ENCODE data around the gene ZBTB11. TPM values are rescaled to one million over a fixed set of nuclear protein-coding genes. Genes with fewer than 3 reads are reported as not detected.
A peak's percentile ranks its signal among the peaks of the same experiment; 100 is the strongest.
"Not testable (repeated sequence)": the region's sequence is repeated elsewhere in the genome, so short reads cannot be mapped to it uniquely, and the experiment has no call there.

ZBTB11 gene
- total RNA-seq, 3 donors from 2014 or later (not counting 1 experiment from before 2014, with no cell fraction given) = 72.0 to 90.9 (median 83.5) TPM

- intact Hi-C loops (cut with micrococcal nuclease) = loop anchor here (10.0 kb wide), 1 partner anchor 529 kb away; no protein-coding TSS in a partner anchor
- H3K4me1 Mint-ChIP-seq = peaks cover 0 to 8% of the 10 kb centered on the region in 2 donors
- peak in 1 of 2 donors; percentile 83 for DNase-seq
- H3K9me3 Mint-ChIP-seq = no peaks in the 10 kb centered on the region
- no peak overlapping the region for H3K4me3 ChIP-seq (ENCODE audit: low read length)
- H3K27ac Mint-ChIP-seq = no peak overlapping the region
- H3K27ac ChIP-seq (ENCODE audit: low read length) = no peak overlapping the region
- H3K27me3 ChIP-seq (ENCODE audit: control insufficient read depth, insufficient read depth, low read length) = no peaks in the 10 kb centered on the region
- H3K4me3 Mint-ChIP-seq = no peak overlapping the region
- no peaks in the 10 kb centered on the region for H3K9me3 ChIP-seq (ENCODE audit: control insufficient read depth, insufficient read depth, low read length)
- no peaks in the 10 kb centered on the region for H3K27me3 Mint-ChIP-seq (ENCODE audit: low read depth in 2 of 2)
- no peaks in the 10 kb centered on the region for H3K4me1 ChIP-seq (ENCODE audit: control insufficient read depth, insufficient read depth, low read length)
- 8% methylated on average over 6 of the region's 10 CpGs for WGBS (ENCODE audit: insufficient coverage)
- no peaks in the 10 kb centered on the region for H3K36me3 Mint-ChIP-seq
- H3K36me3 ChIP-seq (ENCODE audit: control insufficient read depth, insufficient read depth, low read length) = no peaks in the 10 kb centered on the region
- peak in 2 of 3 donors; percentile 44 to 48 for ATAC-seq
- TF ChIP-seq, protein P1, sequence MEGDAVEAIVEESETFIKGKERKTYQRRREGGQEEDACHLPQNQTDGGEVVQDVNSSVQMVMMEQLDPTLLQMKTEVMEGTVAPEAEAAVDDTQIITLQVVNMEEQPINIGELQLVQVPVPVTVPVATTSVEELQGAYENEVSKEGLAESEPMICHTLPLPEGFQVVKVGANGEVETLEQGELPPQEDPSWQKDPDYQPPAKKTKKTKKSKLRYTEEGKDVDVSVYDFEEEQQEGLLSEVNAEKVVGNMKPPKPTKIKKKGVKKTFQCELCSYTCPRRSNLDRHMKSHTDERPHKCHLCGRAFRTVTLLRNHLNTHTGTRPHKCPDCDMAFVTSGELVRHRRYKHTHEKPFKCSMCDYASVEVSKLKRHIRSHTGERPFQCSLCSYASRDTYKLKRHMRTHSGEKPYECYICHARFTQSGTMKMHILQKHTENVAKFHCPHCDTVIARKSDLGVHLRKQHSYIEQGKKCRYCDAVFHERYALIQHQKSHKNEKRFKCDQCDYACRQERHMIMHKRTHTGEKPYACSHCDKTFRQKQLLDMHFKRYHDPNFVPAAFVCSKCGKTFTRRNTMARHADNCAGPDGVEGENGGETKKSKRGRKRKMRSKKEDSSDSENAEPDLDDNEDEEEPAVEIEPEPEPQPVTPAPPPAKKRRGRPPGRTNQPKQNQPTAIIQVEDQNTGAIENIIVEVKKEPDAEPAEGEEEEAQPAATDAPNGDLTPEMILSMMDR (IDR thresholded peaks at IDR 0.05) = peak; percentile 86
Measured at GRCh38 chr3:101695779-101696372, 18.9 kb upstream of the ZBTB11 start.

DNA sequence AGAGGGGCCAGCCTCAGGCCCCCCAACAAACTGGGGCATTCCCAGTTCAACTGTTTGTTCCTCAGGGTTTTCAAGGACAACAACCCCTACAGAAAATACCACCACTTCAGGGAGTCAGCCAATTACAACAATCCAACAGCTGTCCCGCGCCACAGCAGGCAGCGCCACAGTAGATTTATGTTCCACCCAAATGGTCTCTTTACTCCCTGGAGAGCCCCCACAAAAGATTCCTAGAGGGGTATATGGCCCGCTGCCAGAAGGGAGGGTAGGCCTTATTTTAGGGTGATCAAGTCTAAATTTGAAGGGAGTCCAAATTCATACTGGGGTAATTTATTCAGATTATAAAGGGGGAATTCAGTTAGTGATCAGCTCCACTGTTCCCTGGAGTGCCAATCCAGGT, 17.9 kb upstream of the ZBTB11 start:
- H3K4me3 Mint-ChIP-seq; H3K27ac Mint-ChIP-seq; H3K9me3 ChIP-seq (ENCODE audit: control insufficient read depth, insufficient read depth, low read length); H3K36me3 Mint-ChIP-seq; DNase-seq; H3K27me3 Mint-ChIP-seq (ENCODE audit: low read depth in 2 of 2); H3K27ac ChIP-seq (ENCODE audit: low read length); ATAC-seq; H3K36me3 ChIP-seq (ENCODE audit: control insufficient read depth, insufficient read depth, low read length); H3K27me3 ChIP-seq (ENCODE audit: control insufficient read depth, insufficient read depth, low read length); H3K4me3 ChIP-seq (ENCODE audit: low read length); H3K4me1 Mint-ChIP-seq; H3K9me3 Mint-ChIP-seq; H3K4me1 ChIP-seq (ENCODE audit: control insufficient read depth, insufficient read depth, low read length): not testable (repeated sequence)
- WGBS (ENCODE audit: insufficient coverage) = 90% methylated on average over 1 of the region's 4 CpGs
- intact Hi-C loops (cut with micrococcal nuclease) = loop anchor here (10.0 kb wide), 1 partner anchor 530 kb away; no protein-coding TSS in a partner anchor

DNA sequence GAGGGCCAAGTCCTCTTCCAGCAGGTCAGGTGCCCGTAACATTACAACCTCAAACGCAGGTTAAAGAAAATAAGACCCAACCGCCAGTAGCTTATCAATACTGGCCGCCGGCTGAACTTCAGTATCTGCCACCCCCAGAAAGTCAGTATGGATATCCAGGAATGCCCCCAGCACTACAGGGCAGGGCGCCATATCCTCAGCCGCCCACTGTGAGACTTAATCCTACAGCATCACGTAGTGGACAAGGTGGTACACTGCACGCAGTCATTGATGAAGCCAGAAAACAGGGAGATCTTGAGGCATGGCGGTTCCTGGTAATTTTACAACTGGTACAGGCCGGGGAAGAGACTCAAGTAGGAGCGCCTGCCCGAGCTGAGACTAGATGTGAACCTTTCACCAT, 16.6 kb upstream of the ZBTB11 start:
- H3K9me3 ChIP-seq (ENCODE audit: control insufficient read depth, insufficient read depth, low read length); H3K4me1 Mint-ChIP-seq; H3K4me3 ChIP-seq (ENCODE audit: low read length); H3K27ac ChIP-seq (ENCODE audit: low read length); H3K27ac Mint-ChIP-seq; H3K36me3 Mint-ChIP-seq; H3K27me3 ChIP-seq (ENCODE audit: control insufficient read depth, insufficient read depth, low read length); H3K4me1 ChIP-seq (ENCODE audit: control insufficient read depth, insufficient read depth, low read length); H3K4me3 Mint-ChIP-seq; H3K27me3 Mint-ChIP-seq (ENCODE audit: low read depth in 2 of 2); H3K36me3 ChIP-seq (ENCODE audit: control insufficient read depth, insufficient read depth, low read length); H3K9me3 Mint-ChIP-seq: not testable (repeated sequence)
- DNase-seq (peak in 1 of 2 donors; percentile 68), ATAC-seq (peak; percentile 82 to 89 (median 86))
- intact Hi-C loops (cut with micrococcal nuclease) = loop anchor here (10.0 kb wide), 1 partner anchor 531 kb away; no protein-coding TSS in a partner anchor
- TF ChIP-seq, protein P1 (IDR thresholded peaks at IDR 0.05) = peak; percentile 39
- 85% methylated on average over 10 of the region's 13 CpGs for WGBS (ENCODE audit: insufficient coverage)

- H3K27ac ChIP-seq (ENCODE audit: low read length); H3K9me3 Mint-ChIP-seq; H3K9me3 ChIP-seq (ENCODE audit: control insufficient read depth, insufficient read depth, low read length); H3K4me1 ChIP-seq (ENCODE audit: control insufficient read depth, insufficient read depth, low read length); H3K27me3 Mint-ChIP-seq (ENCODE audit: low read depth in 2 of 2); H3K27me3 ChIP-seq (ENCODE audit: control insufficient read depth, insufficient read depth, low read length); H3K36me3 Mint-ChIP-seq; DNase-seq; H3K36me3 ChIP-seq (ENCODE audit: control insufficient read depth, insufficient read depth, low read length); H3K4me3 ChIP-seq (ENCODE audit: low read length); H3K4me3 Mint-ChIP-seq; ATAC-seq: not testable (repeated sequence)
- H3K4me1 Mint-ChIP-seq = peaks cover 0 to 15% of the 10 kb centered on the region in 2 donors
- H3K27ac Mint-ChIP-seq = peak overlapping the region in 1 of 2 donors; percentile 46
- WGBS (ENCODE audit: insufficient coverage) = 96% methylated on average over 10 of the region's 15 CpGs
- intact Hi-C loops (cut with micrococcal nuclease) = loop anchor here (10.0 kb wide), 1 partner anchor 533 kb away; no protein-coding TSS in a partner anchor
Measured at GRCh38 chr3:101691685-101692671, 15.0 kb upstream of the ZBTB11 start.

Data from natural killer cell (primary cell).